Caco-2 (cell line): ENCODE data around the gene GPR63. TPM values are rescaled to one million over a fixed set of nuclear protein-coding genes. Genes with fewer than 3 reads are reported as not detected.

Source experiments
- BruUV-seq: library from RNA; stranded (reverse); fragments of 400-500 nt; replicated peaks from 2 replicates; lab custom pipeline; 2021; lab: Mats Ljungman, UMichigan
- CTCF ChIA-PET: fragments of 300-600 bp; sonication (Branson Sonifier 250); formaldehyde crosslinking; loops from one replicate; lab custom pipeline; 2022; ENCODE audit warnings: antibody characterized with exemption; lab: Charles Lee
- POLR2A ChIA-PET: fragments of 300-600 bp; sonication (Branson Sonifier 250); formaldehyde crosslinking; loops from one replicate; lab custom pipeline; 2022; ENCODE audit warnings: antibody characterized with exemption; lab: Charles Lee
- DNase-seq, 2 experiments: peaks; one replicate each; pipeline versions ENCODE4 v3.0.0 to v3.0.0-alpha.2; 2020 to 2022
- H3K27me3 ChIP-seq: replicated peaks from 2 replicates; pipeline ENCODE4 v1.6.0; 2011; ENCODE audit warnings: low read length; ENCODE audit not compliant: control insufficient read depth, insufficient read depth
- H3K36me3 ChIP-seq: 2 replicates; pipeline ENCODE4 v1.5.1; 2011; ENCODE audit warnings: low read length; ENCODE audit not compliant: control insufficient read depth, insufficient read depth
- H3K4me1 ChIP-seq: fragments of 250-450 bp; sonication (Bioruptor Pico); 2 replicates; pipeline ENCODE4 v1.5.1; 2020; ENCODE audit warnings: mild to moderate bottlenecking
- H3K4me3 ChIP-seq: 2 replicates; pipeline ENCODE4 v1.5.1; 2011; ENCODE audit warnings: low read depth, mild to moderate bottlenecking, control low read depth, low read length
- H3K9me3 ChIP-seq: fragments of 250-450 bp; sonication (Bioruptor Pico); 2 replicates; pipeline ENCODE4 v1.5.1; 2020; ENCODE audit warnings: mild to moderate bottlenecking, moderate library complexity
- H3K27ac Mint-ChIP-seq: one replicate; pipeline ENCODE4 v1.8.0; 2022; ENCODE audit warnings: mixed read lengths; ENCODE audit not compliant: unreplicated experiment
- H3K27me3 Mint-ChIP-seq: one replicate; pipeline ENCODE4 v1.8.0; 2022; ENCODE audit warnings: mixed read lengths; ENCODE audit not compliant: insufficient read depth, unreplicated experiment
- H3K36me3 Mint-ChIP-seq: one replicate; pipeline ENCODE4 v1.8.0; 2022; ENCODE audit warnings: mild to moderate bottlenecking, mixed read lengths; ENCODE audit not compliant: insufficient read depth, unreplicated experiment
- H3K4me1 Mint-ChIP-seq: one replicate; pipeline ENCODE4 v1.8.0; 2022; ENCODE audit warnings: low read depth, mixed read lengths; ENCODE audit not compliant: unreplicated experiment
- H3K4me3 Mint-ChIP-seq: one replicate; pipeline ENCODE4 v1.8.0; 2022; ENCODE audit warnings: mild to moderate bottlenecking, moderate library complexity, mixed read lengths; ENCODE audit not compliant: unreplicated experiment
- H3K9me3 Mint-ChIP-seq: one replicate; pipeline ENCODE4 v1.8.0; 2022; ENCODE audit warnings: mixed read lengths; ENCODE audit not compliant: unreplicated experiment
- CTCF ChIP-seq, 2 experiments: fragments of 200-600 bp in 1 of 2; IDR thresholded peaks; 1 replicate in 1 of 2; 2 replicates in 1 of 2; pipeline versions ENCODE4 v1.5.1 to v1.8.0; 2011 to 2022; ENCODE audit warnings: antibody characterized with exemption in 1 of 2, control low read depth in 1 of 2, inconsistent platforms in 1 of 2, low read depth in 1 of 2, low read length in 1 of 2, mild to moderate bottlenecking in 1 of 2, moderate library complexity in 1 of 2; ENCODE audit not compliant: insufficient read depth in 1 of 2, severe bottlenecking in 1 of 2, unreplicated experiment in 1 of 2
- intact Hi-C: fragments of 100-400 bp; cut with micrococcal nuclease; formaldehyde crosslinking; loops from one replicate; pipeline ENCODE4 v1.10.0; 2022; ENCODE audit not compliant: unreplicated experiment
- total RNA-seq: library from RNA; stranded (reverse); gene quantifications from 2 replicates; pipeline ENCODE4 v1.2.3, GENCODE V29; 2022

Gene GPR63
- total RNA-seq, 1 experiment from 2014 or later, result 0.11 TPM

DNA sequence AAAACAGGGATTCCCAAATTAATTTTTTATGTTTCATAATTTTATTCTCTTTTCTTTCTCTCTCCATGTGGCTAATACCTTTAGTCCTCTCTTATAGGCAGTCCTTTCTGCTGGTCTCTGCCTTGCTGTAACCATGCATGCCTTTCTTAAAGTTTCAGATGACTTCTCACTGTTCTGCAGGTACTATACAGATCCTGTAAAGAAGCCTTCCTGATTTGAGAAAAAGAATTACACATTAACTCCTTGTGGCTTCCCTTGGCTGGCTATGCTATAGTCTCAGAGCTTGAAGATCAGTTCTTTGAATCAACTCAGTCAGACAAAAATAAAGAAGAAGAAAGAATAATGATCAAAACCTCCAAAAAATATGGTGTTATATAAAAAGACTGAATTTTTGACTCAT lies 7.3 kb upstream of the GPR63 start:
- no peaks in the 10 kb centered on the region for H3K4me1 ChIP-seq
- no peak for DNase-seq
- intact Hi-C loops, result no loop called here
- H3K27me3 Mint-ChIP-seq, result no peaks in the 10 kb centered on the region
- no peaks in the 10 kb centered on the region for H3K36me3 ChIP-seq
- POLR2A ChIA-PET, result no interaction called here
- no TSS peak for BruUV-seq
- TF ChIP-seq CTCF (IDR thresholded peaks at IDR 0.05; ENCODE audit: insufficient read depth in 1 of 2, low read depth in 1 of 2, low read length in 1 of 2, severe bottlenecking in 1 of 2, unreplicated experiment in 1 of 2), result no peak
- H3K27me3 ChIP-seq, result no peaks in the 10 kb centered on the region
- H3K36me3 Mint-ChIP-seq, result no peaks in the 10 kb centered on the region
- H3K4me3 ChIP-seq, result no peak overlapping the region
- no peaks in the 10 kb centered on the region; the same call in 1 of the 2 replicates for H3K9me3 ChIP-seq
- no peaks in the 10 kb centered on the region for H3K4me1 Mint-ChIP-seq
- no peak overlapping the region for H3K27ac Mint-ChIP-seq
- no peak overlapping the region for H3K4me3 Mint-ChIP-seq
- peaks cover 15% of the 10 kb centered on the region for H3K9me3 Mint-ChIP-seq
- CTCF ChIA-PET, result no interaction called here

- H3K4me3 Mint-ChIP-seq, result no peak overlapping the region
- Histone ChIP-seq H3K9me3 (no peaks in the 10 kb centered on the region), H3K27me3 (peaks cover 3% of the 10 kb centered on the region), H3K4me1 (0 out of 2 replicates have a peak, but pooled peaks cover under 1% of the 10 kb centered on the region), H3K36me3 (no peaks in the 10 kb centered on the region), H3K4me3 (no peak overlapping the region)
- peaks cover 5% of the 10 kb centered on the region for H3K9me3 Mint-ChIP-seq
- no peak for TF ChIP-seq CTCF (IDR thresholded peaks at IDR 0.05; ENCODE audit: insufficient read depth in 1 of 2, low read depth in 1 of 2, low read length in 1 of 2, severe bottlenecking in 1 of 2, unreplicated experiment in 1 of 2)
- POLR2A ChIA-PET, result no interaction called here
- CTCF ChIA-PET, result interaction anchor here (0.6 kb wide), 1 partner anchor 733 kb away, joined by 3 read pairs; no protein-coding TSS in a partner anchor
- no TSS peak for BruUV-seq
- peaks cover 19% of the 10 kb centered on the region for H3K27me3 Mint-ChIP-seq
- intact Hi-C loops, result no loop called here
- peaks cover 6% of the 10 kb centered on the region for H3K4me1 Mint-ChIP-seq
- H3K27ac Mint-ChIP-seq, result no peak overlapping the region
- no peaks in the 10 kb centered on the region for H3K36me3 Mint-ChIP-seq
- no peak for DNase-seq
These were observed 4.1 kb upstream of the GPR63 start for GRCh38 chr6:96841345-96841744.

GRCh38 chr6:96836631-96837080 lies 621 bp downstream of the GPR63 start:
- Mint-ChIP-seq H3K4me3 (peak overlapping the region; percentile 91), H3K27ac (no peak overlapping the region), H3K27me3 (peaks cover 31% of the 10 kb centered on the region), H3K4me1 (peaks cover 6% of the 10 kb centered on the region), H3K9me3 (no peaks in the 10 kb centered on the region), H3K36me3 (no peaks in the 10 kb centered on the region)
- 0 out of 2 replicates have a peak, but pooled peaks cover 3% of the 10 kb centered on the region for H3K4me1 ChIP-seq
- intact Hi-C loops, result loop anchor here (1.0 kb wide), 1 partner anchor 61 kb away; the partner anchor contains the start of gene NDUFAF4
- H3K4me3 ChIP-seq, result peak overlapping the region; percentile 38
- H3K27me3 ChIP-seq, result peaks cover 4% of the 10 kb centered on the region
- no peak for TF ChIP-seq CTCF (IDR thresholded peaks at IDR 0.05; ENCODE audit: insufficient read depth in 1 of 2, low read depth in 1 of 2, low read length in 1 of 2, severe bottlenecking in 1 of 2, unreplicated experiment in 1 of 2)
- no peaks in the 10 kb centered on the region for H3K9me3 ChIP-seq
- ChIA-PET CTCF (no interaction called here), POLR2A (no interaction called here)
- no TSS peak for BruUV-seq
- H3K36me3 ChIP-seq, result no peaks in the 10 kb centered on the region
- peak in 1 of 2 experiments; percentile 3 for DNase-seq
